HG03575 (cell line): ENCODE measurements around the gene CERT1.
A peak's percentile ranks its signal among the peaks of the same experiment; 100 is the strongest.
"Not testable (repeated sequence)": the region's sequence is repeated elsewhere in the genome, so short reads cannot be mapped to it uniquely, and the experiment has no call there.

Experiments
- ATAC-seq: cut with Tn5 transposase; IDR thresholded peaks from one replicate; pipeline ENCODE4 v1.9.1; 2021; ENCODE audit not compliant: unreplicated experiment, insufficient number of reproducible peaks, low FRiP score; ENCODE audit errors: extremely low read depth

The CERT1 gene

GRCh38 chr5:75526070-75526469, 14.6 kb upstream of the CERT1 start:
- no peak for ATAC-seq

GRCh38 chr5:75525344-75525743, 13.9 kb upstream of the CERT1 start:
- no peak for ATAC-seq

GRCh38 chr5:75524591-75524990, 13.2 kb upstream of the CERT1 start:
- no peak for ATAC-seq

- ATAC-seq = peak; percentile 55
These were observed 12.6 kb upstream of the CERT1 start for GRCh38 chr5:75524071-75524470.

- ATAC-seq = no peak
These were observed 11.8 kb upstream of the CERT1 start for GRCh38 chr5:75523275-75523674.

GRCh38 chr5:75522542-75522941, 11.1 kb upstream of the CERT1 start:
- no peak for ATAC-seq

- ATAC-seq = no peak
These were observed 10.6 kb upstream of the CERT1 start for GRCh38 chr5:75522025-75522424.

- no peak for ATAC-seq
These were observed 9.8 kb upstream of the CERT1 start for GRCh38 chr5:75521195-75521594.

GRCh38 chr5:75519761-75520160, 8.3 kb upstream of the CERT1 start:
- ATAC-seq = no peak

- ATAC-seq = no peak
These were observed 2.9 kb upstream of the CERT1 start for GRCh38 chr5:75514323-75514722.

GRCh38 chr5:75513841-75514240, 2.4 kb upstream of the CERT1 start:
- no peak for ATAC-seq

GRCh38 chr5:75512383-75513074, 1.1 kb upstream of the CERT1 start:
- ATAC-seq = no peak

- peak; percentile 8 for ATAC-seq
These were observed 494 bp downstream of the CERT1 start for GRCh38 chr5:75510836-75511434.

GRCh38 chr5:75510417-75510835, 1.0 kb downstream of the CERT1 start:
- no peak for ATAC-seq

GRCh38 chr5:75509956-75510355, 1.5 kb downstream of the CERT1 start:
- no peak for ATAC-seq

GRCh38 chr5:75509546-75509945, 1.9 kb downstream of the CERT1 start:
- no peak for ATAC-seq

- no peak for ATAC-seq
These were observed 3.6 kb downstream of the CERT1 start for GRCh38 chr5:75507841-75508240.

GRCh38 chr5:75505112-75505511, 6.3 kb downstream of the CERT1 start:
- not testable (repeated sequence) for ATAC-seq

- not testable (repeated sequence) for ATAC-seq
These were observed 12.6 kb downstream of the CERT1 start for GRCh38 chr5:75498875-75499274.

- ATAC-seq = no peak
These were observed 13.1 kb downstream of the CERT1 start for GRCh38 chr5:75498208-75498777.
